Measurements from ENCODE around the gene DCTD.

DNA sequence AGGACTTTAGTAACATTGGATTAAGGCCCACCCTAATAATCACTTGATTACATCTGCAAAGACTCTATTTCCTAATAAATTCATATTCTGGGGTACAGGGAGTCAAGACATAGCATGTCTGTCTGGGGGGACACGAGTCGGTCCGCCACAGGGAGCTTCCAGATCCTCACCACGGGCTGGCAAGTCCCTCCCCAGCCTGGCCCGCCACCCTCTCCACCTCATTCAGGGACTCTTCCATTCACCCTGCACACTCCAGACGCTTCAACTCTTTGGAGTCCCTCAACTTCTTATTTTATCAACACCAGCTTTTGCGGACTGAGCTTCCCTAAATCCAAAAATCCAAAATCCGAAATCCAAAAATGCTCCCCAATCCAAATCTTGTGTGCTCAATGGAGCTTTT, 71.2 kb downstream of the DCTD start:
- TF ChIP-seq, protein P1, sequence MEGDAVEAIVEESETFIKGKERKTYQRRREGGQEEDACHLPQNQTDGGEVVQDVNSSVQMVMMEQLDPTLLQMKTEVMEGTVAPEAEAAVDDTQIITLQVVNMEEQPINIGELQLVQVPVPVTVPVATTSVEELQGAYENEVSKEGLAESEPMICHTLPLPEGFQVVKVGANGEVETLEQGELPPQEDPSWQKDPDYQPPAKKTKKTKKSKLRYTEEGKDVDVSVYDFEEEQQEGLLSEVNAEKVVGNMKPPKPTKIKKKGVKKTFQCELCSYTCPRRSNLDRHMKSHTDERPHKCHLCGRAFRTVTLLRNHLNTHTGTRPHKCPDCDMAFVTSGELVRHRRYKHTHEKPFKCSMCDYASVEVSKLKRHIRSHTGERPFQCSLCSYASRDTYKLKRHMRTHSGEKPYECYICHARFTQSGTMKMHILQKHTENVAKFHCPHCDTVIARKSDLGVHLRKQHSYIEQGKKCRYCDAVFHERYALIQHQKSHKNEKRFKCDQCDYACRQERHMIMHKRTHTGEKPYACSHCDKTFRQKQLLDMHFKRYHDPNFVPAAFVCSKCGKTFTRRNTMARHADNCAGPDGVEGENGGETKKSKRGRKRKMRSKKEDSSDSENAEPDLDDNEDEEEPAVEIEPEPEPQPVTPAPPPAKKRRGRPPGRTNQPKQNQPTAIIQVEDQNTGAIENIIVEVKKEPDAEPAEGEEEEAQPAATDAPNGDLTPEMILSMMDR (IDR thresholded peaks at IDR 0.05; ENCODE audit: poor library complexity): no peak
- TF ChIP-seq EZH2 (IDR thresholded peaks at IDR 0.05; ENCODE audit: borderline replicate concordance) (no peak), EZH2phosphoT487 (IDR thresholded peaks at IDR 0.05; ENCODE audit: low read depth, severe bottlenecking, unreplicated experiment) (no peak)
